Prostate gland (tissue), 2 donors: Measurements from ENCODE around the gene DHRS1.
"Not testable (repeated sequence)": the region's sequence is repeated elsewhere in the genome, so short reads cannot be mapped to it uniquely, and the experiment has no call there.

Experiments
- POLR2A ChIP-seq: fragments of 450-650 bp; IDR thresholded peaks from one replicate; pipeline ENCODE4 v1.6.1; 2016; ENCODE audit warnings: antibody characterized with exemption, mild to moderate bottlenecking
- TF ChIP-seq, protein P1 (sequence below), 4 experiments: fragments of 200-600 bp in 2 of 4; fragments of 450-650 bp in 2 of 4; sonication (generic) in 2 of 4; IDR thresholded peaks; 1 replicate in 3 of 4; 2 replicates in 1 of 4; pipeline ENCODE4 v1.5.1; 2016 to 2019; ENCODE audit warnings: antibody characterized with exemption in 4 of 4, mild to moderate bottlenecking in 2 of 4, moderate library complexity in 2 of 4

DNA sequence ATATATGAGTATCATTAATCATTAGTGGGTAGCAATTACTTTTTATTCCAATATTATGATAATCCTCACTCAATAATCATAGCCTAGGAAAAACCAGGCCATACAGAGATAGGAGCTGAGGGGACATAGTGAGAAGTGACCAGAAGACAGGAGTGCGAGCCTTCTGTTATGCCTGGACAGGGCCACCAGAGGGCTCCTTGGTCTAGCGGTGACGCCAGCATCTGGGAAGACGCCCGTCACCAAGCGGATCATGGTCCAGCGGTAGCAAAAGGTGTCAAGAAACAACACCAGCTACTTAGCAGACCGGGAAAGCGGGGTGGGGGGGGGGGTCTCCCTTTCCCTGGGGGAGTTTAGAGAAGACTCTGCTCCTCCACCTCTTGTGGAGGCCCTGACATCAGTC lies 28.3 kb upstream of the DHRS1 start:
- TF ChIP-seq, protein P1, sequence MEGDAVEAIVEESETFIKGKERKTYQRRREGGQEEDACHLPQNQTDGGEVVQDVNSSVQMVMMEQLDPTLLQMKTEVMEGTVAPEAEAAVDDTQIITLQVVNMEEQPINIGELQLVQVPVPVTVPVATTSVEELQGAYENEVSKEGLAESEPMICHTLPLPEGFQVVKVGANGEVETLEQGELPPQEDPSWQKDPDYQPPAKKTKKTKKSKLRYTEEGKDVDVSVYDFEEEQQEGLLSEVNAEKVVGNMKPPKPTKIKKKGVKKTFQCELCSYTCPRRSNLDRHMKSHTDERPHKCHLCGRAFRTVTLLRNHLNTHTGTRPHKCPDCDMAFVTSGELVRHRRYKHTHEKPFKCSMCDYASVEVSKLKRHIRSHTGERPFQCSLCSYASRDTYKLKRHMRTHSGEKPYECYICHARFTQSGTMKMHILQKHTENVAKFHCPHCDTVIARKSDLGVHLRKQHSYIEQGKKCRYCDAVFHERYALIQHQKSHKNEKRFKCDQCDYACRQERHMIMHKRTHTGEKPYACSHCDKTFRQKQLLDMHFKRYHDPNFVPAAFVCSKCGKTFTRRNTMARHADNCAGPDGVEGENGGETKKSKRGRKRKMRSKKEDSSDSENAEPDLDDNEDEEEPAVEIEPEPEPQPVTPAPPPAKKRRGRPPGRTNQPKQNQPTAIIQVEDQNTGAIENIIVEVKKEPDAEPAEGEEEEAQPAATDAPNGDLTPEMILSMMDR (IDR thresholded peaks at IDR 0.05) = peak in 3 of 4 experiments; percentile 45 to 79 (median 72)
- TF ChIP-seq POLR2A = not testable (repeated sequence)
